Astrocyte (in vitro differentiated cells and primary cell): ENCODE measurements around the gene WHRN. TPM values are rescaled to one million over a fixed set of nuclear protein-coding genes. Genes with fewer than 3 reads are reported as not detected.

Experiments used
- DNase-seq: peaks from one replicate; pipeline ENCODE4 v3.0.0-alpha.2; 2010; ENCODE audit warnings: low read depth
- FAIRE-seq: peaks from 2 replicates; lab custom pipeline; 2011; peaks lifted over from hg19 to GRCh38; lab: Jason Lieb, UNC
- H2AFZ ChIP-seq: 2 replicates; pipeline ENCODE4 v1.6.0; 2012; ENCODE audit warnings: low read depth, low read length, inconsistent platforms
- H3K27ac ChIP-seq: 2 replicates; pipeline ENCODE4 v1.5.1; 2011; ENCODE audit warnings: low read depth, low read length, inconsistent platforms
- H3K27me3 ChIP-seq: 2 replicates; pipeline ENCODE4 v1.6.0; 2011; ENCODE audit warnings: low read length, inconsistent platforms; ENCODE audit not compliant: insufficient read depth
- H3K36me3 ChIP-seq: 2 replicates; pipeline ENCODE4 v1.5.1; 2011; ENCODE audit warnings: low read length, inconsistent platforms; ENCODE audit not compliant: insufficient read depth
- H3K4me1 ChIP-seq: 2 replicates; pipeline ENCODE4 v1.5.1; 2011; ENCODE audit warnings: low read length, inconsistent platforms; ENCODE audit not compliant: insufficient read depth
- H3K4me2 ChIP-seq: 2 replicates; pipeline ENCODE4 v1.6.0; 2012; ENCODE audit warnings: low read length, inconsistent platforms
- H3K4me3 ChIP-seq: 2 replicates; pipeline ENCODE4 v1.5.1; 2011; ENCODE audit warnings: low read depth, mild to moderate bottlenecking, low read length, inconsistent platforms; ENCODE audit not compliant: insufficient read depth
- H3K79me2 ChIP-seq: 2 replicates; pipeline ENCODE4 v1.6.0; 2012; ENCODE audit warnings: mild to moderate bottlenecking, low read length, inconsistent platforms; ENCODE audit not compliant: insufficient read depth
- H3K9ac ChIP-seq: 2 replicates; pipeline ENCODE4 v1.6.0; 2012; ENCODE audit warnings: mild to moderate bottlenecking, low read length, inconsistent platforms
- H3K9me3 ChIP-seq: 2 replicates; pipeline ENCODE4 v1.5.1; 2012; ENCODE audit warnings: low read depth, mild to moderate bottlenecking, low read length, inconsistent platforms; ENCODE audit not compliant: insufficient read depth
- H4K20me1 ChIP-seq: 2 replicates; pipeline ENCODE4 v1.6.0; 2012; ENCODE audit warnings: low read length, inconsistent platforms; ENCODE audit not compliant: insufficient read depth
- H3K27ac Mint-ChIP-seq: one replicate; pipeline ENCODE4 v1.8.0; 2021; ENCODE audit warnings: mild to moderate bottlenecking, mixed read lengths; ENCODE audit not compliant: unreplicated experiment
- H3K27me3 Mint-ChIP-seq: one replicate; pipeline ENCODE4 v1.8.0; 2021; ENCODE audit warnings: low read depth, mixed read lengths; ENCODE audit not compliant: unreplicated experiment
- H3K36me3 Mint-ChIP-seq: one replicate; pipeline ENCODE4 v1.8.0; 2021; ENCODE audit warnings: low read depth, mixed read lengths; ENCODE audit not compliant: unreplicated experiment
- H3K4me1 Mint-ChIP-seq: one replicate; pipeline ENCODE4 v1.8.0; 2021; ENCODE audit warnings: low read depth, mixed read lengths; ENCODE audit not compliant: unreplicated experiment
- H3K4me3 Mint-ChIP-seq: one replicate; pipeline ENCODE4 v1.8.0; 2021; ENCODE audit warnings: mild to moderate bottlenecking, moderate library complexity, mixed read lengths; ENCODE audit not compliant: unreplicated experiment
- H3K9me3 Mint-ChIP-seq: one replicate; pipeline ENCODE4 v1.8.0; 2021; ENCODE audit warnings: mild to moderate bottlenecking, mixed read lengths; ENCODE audit not compliant: unreplicated experiment
- EZH2 ChIP-seq: IDR thresholded peaks from 2 replicates; pipeline ENCODE4 v1.6.1; 2012; ENCODE audit warnings: mild to moderate bottlenecking, low read length, inconsistent platforms; ENCODE audit not compliant: insufficient read depth
- total RNA-seq: library from RNA; stranded (reverse); gene quantifications from 2 replicates; pipeline ENCODE4 v1.2.1, GENCODE V29; 2021
- TF ChIP-seq, protein P1 (sequence below): IDR thresholded peaks from 2 replicates; pipeline ENCODE4 v1.5.1; 2011; ENCODE audit warnings: low read depth, mild to moderate bottlenecking, inconsistent platforms, low read length, moderate library complexity; ENCODE audit not compliant: insufficient read depth

The WHRN gene
- total RNA-seq, 1 donor from 2014 or later = 10.2 TPM

DNA sequence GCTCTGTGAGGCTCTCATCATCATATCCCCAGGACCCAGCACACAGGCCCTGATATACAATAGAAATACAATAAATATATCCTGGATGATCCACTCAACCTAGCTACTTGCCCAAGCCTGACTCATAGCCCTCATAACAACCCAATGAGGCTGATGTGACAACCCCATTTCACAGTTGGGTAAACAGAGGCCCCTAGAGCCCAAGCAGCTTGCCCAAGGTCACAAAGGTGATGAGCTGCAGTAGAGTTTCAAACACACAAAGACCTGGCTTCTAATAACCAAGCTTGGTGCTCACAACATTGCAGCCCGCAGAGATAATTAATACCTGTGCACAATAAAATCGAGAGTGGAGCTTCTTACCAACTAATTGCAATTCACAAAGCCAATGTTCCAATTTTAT is 114.3 kb downstream of the WHRN start:
- no peaks in the 10 kb centered on the region for H3K27me3 Mint-ChIP-seq
- H3K36me3 Mint-ChIP-seq = no peaks in the 10 kb centered on the region
- H3K27ac Mint-ChIP-seq = no peak overlapping the region
- DNase-seq (no peak), FAIRE-seq (no peak)
- H3K4me1 ChIP-seq = peaks cover 22% of the 10 kb centered on the region
- TF ChIP-seq EZH2 = no peak
- TF ChIP-seq, protein P1, sequence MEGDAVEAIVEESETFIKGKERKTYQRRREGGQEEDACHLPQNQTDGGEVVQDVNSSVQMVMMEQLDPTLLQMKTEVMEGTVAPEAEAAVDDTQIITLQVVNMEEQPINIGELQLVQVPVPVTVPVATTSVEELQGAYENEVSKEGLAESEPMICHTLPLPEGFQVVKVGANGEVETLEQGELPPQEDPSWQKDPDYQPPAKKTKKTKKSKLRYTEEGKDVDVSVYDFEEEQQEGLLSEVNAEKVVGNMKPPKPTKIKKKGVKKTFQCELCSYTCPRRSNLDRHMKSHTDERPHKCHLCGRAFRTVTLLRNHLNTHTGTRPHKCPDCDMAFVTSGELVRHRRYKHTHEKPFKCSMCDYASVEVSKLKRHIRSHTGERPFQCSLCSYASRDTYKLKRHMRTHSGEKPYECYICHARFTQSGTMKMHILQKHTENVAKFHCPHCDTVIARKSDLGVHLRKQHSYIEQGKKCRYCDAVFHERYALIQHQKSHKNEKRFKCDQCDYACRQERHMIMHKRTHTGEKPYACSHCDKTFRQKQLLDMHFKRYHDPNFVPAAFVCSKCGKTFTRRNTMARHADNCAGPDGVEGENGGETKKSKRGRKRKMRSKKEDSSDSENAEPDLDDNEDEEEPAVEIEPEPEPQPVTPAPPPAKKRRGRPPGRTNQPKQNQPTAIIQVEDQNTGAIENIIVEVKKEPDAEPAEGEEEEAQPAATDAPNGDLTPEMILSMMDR = no peak
- H3K79me2 ChIP-seq = peaks cover 14% of the 10 kb centered on the region
- H3K9me3 ChIP-seq = no peaks in the 10 kb centered on the region
- H3K27me3 ChIP-seq = no peaks in the 10 kb centered on the region
- H4K20me1 ChIP-seq = no peaks in the 10 kb centered on the region
- no peak overlapping the region for H3K4me3 ChIP-seq
- no peak overlapping the region for H3K4me2 ChIP-seq
- H3K4me3 Mint-ChIP-seq = no peak overlapping the region
- no peaks in the 10 kb centered on the region for H3K9me3 Mint-ChIP-seq
- H3K9ac ChIP-seq = no peak overlapping the region
- H3K27ac ChIP-seq = no peak overlapping the region
- no peaks in the 10 kb centered on the region for H3K36me3 ChIP-seq
- no peak overlapping the region for H2AFZ ChIP-seq
- peaks cover 23% of the 10 kb centered on the region for H3K4me1 Mint-ChIP-seq

DNA sequence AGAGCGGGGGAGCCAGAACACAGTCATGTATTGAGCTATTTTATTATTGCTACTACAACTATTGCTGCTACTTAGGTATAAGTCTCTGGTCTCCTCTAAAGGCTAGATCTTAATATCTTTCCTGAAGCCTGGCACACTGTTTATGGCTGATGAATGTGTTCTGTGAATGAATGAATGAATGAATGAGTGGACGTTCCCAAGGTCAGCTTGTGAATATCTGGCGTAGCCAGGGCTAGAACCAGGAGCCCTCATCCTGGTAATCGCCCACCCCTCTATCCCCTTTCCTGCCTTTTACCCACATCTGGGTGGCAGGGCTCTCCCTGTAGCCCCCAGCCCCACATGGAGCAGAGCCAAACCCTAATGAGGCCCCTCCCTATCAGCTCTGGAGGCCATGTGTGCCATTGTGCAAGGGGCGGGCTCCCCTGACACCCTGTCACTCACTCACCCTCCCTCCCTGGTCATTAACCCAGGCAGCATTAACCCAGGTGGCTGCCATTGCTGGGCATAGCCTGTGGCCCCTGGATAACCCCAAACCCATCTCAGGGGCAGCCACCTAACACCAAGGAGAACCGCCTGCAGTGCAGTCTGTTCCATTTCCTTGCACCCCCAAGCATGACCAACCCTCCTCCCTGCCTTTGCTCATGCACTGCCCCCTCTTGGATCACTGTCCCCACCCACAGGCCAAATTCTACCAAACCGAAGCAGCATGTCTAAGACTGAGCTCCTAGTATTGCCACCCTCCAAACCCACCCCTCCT is 115.5 kb downstream of the WHRN start:
- peaks cover 33% of the 10 kb centered on the region for H3K4me1 ChIP-seq
- H3K27ac Mint-ChIP-seq = no peak overlapping the region
- H3K9me3 Mint-ChIP-seq = no peaks in the 10 kb centered on the region
- H3K27me3 ChIP-seq = no peaks in the 10 kb centered on the region
- no peak overlapping the region for H3K4me3 Mint-ChIP-seq
- no peak overlapping the region for H3K4me3 ChIP-seq
- TF ChIP-seq, protein P1 = no peak
- no peak for TF ChIP-seq EZH2
- H4K20me1 ChIP-seq = no peaks in the 10 kb centered on the region
- no peak for DNase-seq
- no peaks in the 10 kb centered on the region for H3K27me3 Mint-ChIP-seq
- peaks cover 21% of the 10 kb centered on the region for H3K4me1 Mint-ChIP-seq
- no peaks in the 10 kb centered on the region for H3K36me3 Mint-ChIP-seq
- no peaks in the 10 kb centered on the region for H3K9me3 ChIP-seq
- H3K79me2 ChIP-seq = peaks cover 14% of the 10 kb centered on the region
- H3K9ac ChIP-seq = no peak overlapping the region
- H2AFZ ChIP-seq = no peak overlapping the region
- no peak for FAIRE-seq
- no peak overlapping the region for H3K27ac ChIP-seq
- H3K4me2 ChIP-seq = no peak overlapping the region
- no peaks in the 10 kb centered on the region for H3K36me3 ChIP-seq

DNA sequence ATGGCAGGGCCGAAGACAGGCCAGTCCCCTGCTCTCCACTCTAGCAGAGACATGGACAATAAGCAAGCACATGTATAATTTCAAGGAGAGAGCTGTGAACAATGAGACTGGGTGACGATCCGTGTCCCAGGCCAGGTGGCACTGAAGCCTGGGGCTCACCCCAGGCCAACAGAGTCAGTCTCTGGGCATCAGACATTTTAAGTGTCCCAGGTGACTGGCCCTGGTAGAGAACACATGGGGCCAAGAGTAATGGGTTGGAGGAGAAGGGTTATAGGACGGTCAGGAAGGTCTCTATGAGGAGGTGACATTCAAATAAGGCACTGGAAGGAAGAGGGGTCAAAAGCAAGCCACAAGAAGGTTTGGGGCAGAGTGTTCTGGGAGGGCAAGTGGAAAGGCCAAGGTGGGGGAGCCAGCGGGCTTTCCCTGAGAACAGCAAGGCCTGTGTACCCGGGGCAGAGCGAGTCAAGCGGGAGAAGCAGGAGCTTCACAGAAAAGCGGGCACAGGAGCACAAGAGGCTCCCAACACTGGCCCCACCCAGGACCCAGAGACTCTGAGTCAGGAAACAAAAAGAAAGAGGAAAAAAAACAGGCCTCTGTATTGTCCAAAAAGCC is 116.4 kb downstream of the WHRN start:
- Histone ChIP-seq H3K9ac (no peak overlapping the region), H3K27ac (no peak overlapping the region), H3K4me3 (no peak overlapping the region), H3K4me2 (no peak overlapping the region), H3K4me1 (peaks cover 35% of the 10 kb centered on the region), H3K36me3 (no peaks in the 10 kb centered on the region), H2AFZ (no peak overlapping the region), H3K79me2 (peaks cover 16% of the 10 kb centered on the region), H3K9me3 (no peaks in the 10 kb centered on the region), H4K20me1 (no peaks in the 10 kb centered on the region), H3K27me3 (no peaks in the 10 kb centered on the region)
- Mint-ChIP-seq H3K4me3 (no peak overlapping the region), H3K4me1 (peaks cover 29% of the 10 kb centered on the region), H3K27ac (no peak overlapping the region), H3K36me3 (no peaks in the 10 kb centered on the region), H3K27me3 (no peaks in the 10 kb centered on the region), H3K9me3 (no peaks in the 10 kb centered on the region)
- no peak for TF ChIP-seq EZH2
- TF ChIP-seq, protein P1 = no peak
- DNase-seq = no peak
- no peak for FAIRE-seq
